ENCODE data around the gene DOK7.

The DOK7 gene

GRCh38 chr4:3436048-3436797, 26.9 kb upstream of the DOK7 start:
- no peaks in the 10 kb centered on the region for H3K9me3 Mint-ChIP-seq
- H3K27ac Mint-ChIP-seq, result no peak overlapping the region
- H3K4me1 Mint-ChIP-seq (ENCODE audit: low read depth), result no peaks in the 10 kb centered on the region
- no peaks in the 10 kb centered on the region for H3K36me3 Mint-ChIP-seq (ENCODE audit: low read depth)
- H3K4me3 Mint-ChIP-seq, result no peak overlapping the region
- H3K27me3 Mint-ChIP-seq, result no peaks in the 10 kb centered on the region

- no peak overlapping the region for H3K27ac Mint-ChIP-seq
- no peak overlapping the region for H3K4me3 Mint-ChIP-seq
- H3K9me3 Mint-ChIP-seq, result no peaks in the 10 kb centered on the region
- H3K4me1 Mint-ChIP-seq (ENCODE audit: low read depth), result no peaks in the 10 kb centered on the region
- H3K36me3 Mint-ChIP-seq (ENCODE audit: low read depth), result no peaks in the 10 kb centered on the region
- no peaks in the 10 kb centered on the region for H3K27me3 Mint-ChIP-seq
These were observed 26.1 kb upstream of the DOK7 start for GRCh38 chr4:3436798-3437581.

DNA sequence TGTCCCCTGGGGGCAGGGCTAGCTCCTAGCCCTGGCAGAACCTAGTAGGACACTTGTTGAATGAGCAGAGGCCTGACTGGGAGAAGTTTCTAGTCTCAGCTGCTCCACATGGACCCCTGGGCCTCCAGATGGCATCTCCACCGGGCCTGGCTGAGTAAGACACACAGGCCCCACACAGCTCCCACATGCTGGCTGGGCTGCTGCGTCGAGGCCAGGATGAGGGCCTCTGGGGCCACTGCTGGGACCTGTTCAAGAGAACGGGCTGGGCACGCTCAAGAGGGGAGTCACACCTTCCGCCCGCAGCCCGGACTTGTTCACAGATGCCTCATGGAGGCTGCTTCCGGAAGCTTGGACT, 25.5 kb upstream of the DOK7 start:
- Mint-ChIP-seq H3K36me3 (ENCODE audit: low read depth) (no peaks in the 10 kb centered on the region), H3K4me3 (no peak overlapping the region), H3K27ac (no peak overlapping the region), H3K9me3 (no peaks in the 10 kb centered on the region), H3K27me3 (no peaks in the 10 kb centered on the region), H3K4me1 (ENCODE audit: low read depth) (no peaks in the 10 kb centered on the region)

GRCh38 chr4:3437998-3438846, 24.9 kb upstream of the DOK7 start:
- H3K4me3 Mint-ChIP-seq, result no peak overlapping the region
- no peaks in the 10 kb centered on the region for H3K4me1 Mint-ChIP-seq (ENCODE audit: low read depth)

DNA sequence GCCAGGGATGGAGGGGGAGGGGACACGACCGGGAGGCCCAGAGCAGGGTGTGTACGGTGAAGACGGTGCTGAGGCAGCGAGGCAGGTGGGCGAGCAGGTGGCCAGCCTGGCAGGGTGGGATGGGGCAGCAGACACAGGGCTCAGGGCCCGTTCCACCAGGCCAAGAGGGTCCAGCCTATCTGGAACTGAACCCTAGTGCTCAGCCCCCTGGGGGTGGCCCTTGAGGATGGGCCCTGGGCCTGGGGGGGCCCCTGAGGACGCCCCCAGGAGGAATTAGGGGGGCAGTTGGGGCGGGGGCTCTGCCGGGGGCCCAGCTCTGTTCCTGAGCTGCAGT, 24.3 kb upstream of the DOK7 start:
- Mint-ChIP-seq H3K9me3 (no peaks in the 10 kb centered on the region), H3K4me1 (ENCODE audit: low read depth) (no peaks in the 10 kb centered on the region), H3K27me3 (no peaks in the 10 kb centered on the region), H3K36me3 (ENCODE audit: low read depth) (no peaks in the 10 kb centered on the region), H3K4me3 (no peak overlapping the region), H3K27ac (no peak overlapping the region)

More at GRCh38 chr4:3437998-3438846, 24.9 kb upstream of the DOK7 start:
- Mint-ChIP-seq H3K9me3 (no peaks in the 10 kb centered on the region), H3K36me3 (ENCODE audit: low read depth) (no peaks in the 10 kb centered on the region), H3K27ac (no peak overlapping the region), H3K27me3 (no peaks in the 10 kb centered on the region)

- no peak overlapping the region for H3K27ac Mint-ChIP-seq
These were observed 23.7 kb upstream of the DOK7 start for GRCh38 chr4:3439391-3439790.

DNA sequence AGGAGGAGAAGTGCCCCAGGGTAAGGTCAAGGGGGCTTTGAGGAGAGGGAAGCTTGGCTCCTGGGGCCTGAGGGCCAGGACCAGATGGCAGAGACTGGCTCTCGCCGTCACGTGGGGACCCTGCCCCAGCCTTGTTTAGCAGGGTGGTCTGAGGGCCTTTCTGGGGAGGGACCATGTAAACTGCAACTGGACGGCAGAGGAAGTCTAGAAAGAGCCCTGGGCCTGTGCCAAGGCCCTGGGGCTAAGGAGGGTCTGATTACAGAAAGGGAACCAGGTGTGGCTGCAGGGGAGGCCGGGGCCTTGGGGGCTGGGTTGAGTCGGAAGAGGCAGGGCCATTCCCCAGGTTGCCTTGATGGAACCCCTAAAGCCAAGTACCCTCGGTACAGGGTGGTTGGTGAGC, 23.1 kb upstream of the DOK7 start:
- H3K27ac Mint-ChIP-seq, result no peak overlapping the region
- no peaks in the 10 kb centered on the region for H3K27me3 Mint-ChIP-seq
- H3K4me3 Mint-ChIP-seq, result no peak overlapping the region

More at GRCh38 chr4:3439391-3439790, 23.7 kb upstream of the DOK7 start:
- no peaks in the 10 kb centered on the region for H3K27me3 Mint-ChIP-seq
- H3K4me1 Mint-ChIP-seq (ENCODE audit: low read depth), result no peaks in the 10 kb centered on the region
- no peaks in the 10 kb centered on the region for H3K9me3 Mint-ChIP-seq
- no peak overlapping the region for H3K4me3 Mint-ChIP-seq
- no peaks in the 10 kb centered on the region for H3K36me3 Mint-ChIP-seq (ENCODE audit: low read depth)

DNA sequence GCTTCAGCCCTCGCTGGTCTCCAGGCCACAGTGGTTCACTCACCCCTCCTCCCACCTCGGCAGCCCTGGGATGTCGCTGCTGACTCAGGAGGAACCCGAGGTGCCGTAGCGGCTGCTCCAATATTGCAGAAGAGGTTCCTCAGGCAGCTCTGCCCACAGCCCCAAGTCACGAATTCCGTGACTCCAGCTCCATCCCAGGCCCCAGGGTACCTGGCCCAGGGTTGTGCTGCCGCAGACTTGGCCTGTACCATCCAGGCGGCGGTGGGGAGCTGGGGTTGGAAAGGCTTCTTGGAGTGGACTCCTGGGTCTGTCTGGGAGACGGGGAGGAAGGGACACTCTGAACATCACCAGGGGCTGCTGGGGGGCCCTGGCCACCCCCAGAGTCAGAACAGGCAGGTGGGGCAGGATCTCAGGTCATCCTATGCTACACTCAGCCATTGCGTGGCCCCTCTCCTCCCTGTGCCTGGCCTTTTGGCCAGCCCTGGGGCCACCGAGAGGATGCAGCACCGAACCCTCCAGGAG, 22.1 kb upstream of the DOK7 start:
- Mint-ChIP-seq H3K4me3 (no peak overlapping the region), H3K27ac (no peak overlapping the region), H3K27me3 (no peaks in the 10 kb centered on the region), H3K4me1 (ENCODE audit: low read depth) (no peaks in the 10 kb centered on the region), H3K9me3 (no peaks in the 10 kb centered on the region), H3K36me3 (ENCODE audit: low read depth) (no peaks in the 10 kb centered on the region)

More for the DNA sequence above, 23.1 kb upstream of the DOK7 start:
- Mint-ChIP-seq H3K36me3 (ENCODE audit: low read depth) (no peaks in the 10 kb centered on the region), H3K9me3 (no peaks in the 10 kb centered on the region), H3K4me1 (ENCODE audit: low read depth) (no peaks in the 10 kb centered on the region)

DNA sequence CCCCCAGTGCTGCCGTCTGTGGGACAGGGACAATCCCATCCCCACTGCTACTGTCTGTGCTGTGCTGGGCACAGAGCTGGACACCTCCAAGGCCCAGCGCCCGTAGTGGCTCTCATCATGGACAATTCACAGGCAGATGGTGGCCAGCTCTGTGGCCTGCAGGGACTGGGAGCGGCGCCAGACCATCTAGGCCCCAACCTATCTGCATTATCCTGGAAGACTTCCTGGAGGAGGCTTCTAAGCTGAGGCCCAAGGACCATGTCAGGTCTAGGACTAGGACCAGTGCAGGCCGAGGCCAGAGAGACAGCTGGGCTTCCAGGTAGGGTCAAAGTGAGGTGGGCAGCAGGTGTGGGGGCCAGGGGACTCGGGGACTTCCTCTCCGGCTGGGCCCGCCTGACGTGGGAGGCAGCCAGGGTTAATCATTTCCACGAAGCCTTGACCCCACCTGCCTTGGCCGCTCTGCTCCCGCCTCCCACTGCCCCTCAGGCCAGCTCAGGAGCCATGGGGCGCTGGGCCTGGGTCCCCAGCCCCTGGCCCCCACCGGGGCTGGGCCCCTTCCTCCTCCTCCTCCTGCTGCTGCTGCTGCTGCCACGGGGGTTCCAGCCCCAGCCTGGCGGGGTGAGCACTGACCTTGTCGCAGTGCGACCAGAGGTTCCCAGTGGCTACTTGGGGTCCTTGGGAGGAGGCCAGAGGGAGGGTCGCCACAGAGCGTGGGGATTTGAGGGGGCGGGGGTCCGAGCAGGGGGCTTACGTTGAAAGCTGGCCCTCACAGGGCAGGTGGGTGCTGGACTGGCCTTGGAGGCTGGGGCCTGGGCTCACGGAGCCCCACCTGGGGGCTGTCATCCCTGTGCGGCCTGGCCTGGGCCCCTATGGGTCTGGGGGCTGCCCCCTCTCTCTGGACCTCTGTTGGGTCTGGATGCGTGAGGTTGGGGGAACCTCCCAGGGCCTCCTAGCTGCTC, 21.3 kb upstream of the DOK7 start, which contains the start of gene HGFAC:
TSS of gene HGFAC (plus strand) at position 468 of the 959 bp plus-strand sequence. CDS start at position 502, 34 bp downstream.
- Mint-ChIP-seq H3K4me3 (no peak within 1 kb of the TSS), H3K9me3 (no peaks in the 10 kb centered on the region), H3K4me1 (ENCODE audit: low read depth) (no peaks in the 10 kb centered on the region), H3K27me3 (no peaks in the 10 kb centered on the region), H3K36me3 (ENCODE audit: low read depth) (no peaks in the 10 kb centered on the region), H3K27ac (no peak within 1 kb of the TSS)

DNA sequence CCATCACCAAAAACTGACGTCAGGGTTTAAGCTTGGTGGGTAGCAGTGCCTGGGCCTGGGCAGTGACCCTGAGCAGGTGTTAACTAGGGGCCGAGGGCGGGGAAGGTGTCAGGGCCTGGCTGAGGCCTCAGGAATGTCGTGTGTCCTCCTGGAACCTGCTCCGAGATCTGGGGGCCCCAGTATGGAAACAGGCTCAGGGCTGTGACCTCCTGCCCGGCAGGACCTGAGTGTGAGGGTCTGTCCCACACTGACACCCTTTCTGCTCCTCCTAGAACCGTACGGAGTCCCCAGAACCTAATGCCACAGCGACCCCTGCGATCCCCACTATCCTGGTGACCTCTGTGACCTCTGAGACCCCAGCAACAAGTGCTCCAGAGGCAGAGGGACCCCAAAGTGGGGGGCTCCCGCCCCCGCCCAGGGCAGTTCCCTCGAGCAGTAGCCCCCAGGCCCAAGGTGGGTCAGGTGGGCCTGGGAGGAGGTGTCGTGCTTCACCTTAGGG, 20.6 kb upstream of the DOK7 start:
- H3K27ac Mint-ChIP-seq, result no peak overlapping the region

DNA sequence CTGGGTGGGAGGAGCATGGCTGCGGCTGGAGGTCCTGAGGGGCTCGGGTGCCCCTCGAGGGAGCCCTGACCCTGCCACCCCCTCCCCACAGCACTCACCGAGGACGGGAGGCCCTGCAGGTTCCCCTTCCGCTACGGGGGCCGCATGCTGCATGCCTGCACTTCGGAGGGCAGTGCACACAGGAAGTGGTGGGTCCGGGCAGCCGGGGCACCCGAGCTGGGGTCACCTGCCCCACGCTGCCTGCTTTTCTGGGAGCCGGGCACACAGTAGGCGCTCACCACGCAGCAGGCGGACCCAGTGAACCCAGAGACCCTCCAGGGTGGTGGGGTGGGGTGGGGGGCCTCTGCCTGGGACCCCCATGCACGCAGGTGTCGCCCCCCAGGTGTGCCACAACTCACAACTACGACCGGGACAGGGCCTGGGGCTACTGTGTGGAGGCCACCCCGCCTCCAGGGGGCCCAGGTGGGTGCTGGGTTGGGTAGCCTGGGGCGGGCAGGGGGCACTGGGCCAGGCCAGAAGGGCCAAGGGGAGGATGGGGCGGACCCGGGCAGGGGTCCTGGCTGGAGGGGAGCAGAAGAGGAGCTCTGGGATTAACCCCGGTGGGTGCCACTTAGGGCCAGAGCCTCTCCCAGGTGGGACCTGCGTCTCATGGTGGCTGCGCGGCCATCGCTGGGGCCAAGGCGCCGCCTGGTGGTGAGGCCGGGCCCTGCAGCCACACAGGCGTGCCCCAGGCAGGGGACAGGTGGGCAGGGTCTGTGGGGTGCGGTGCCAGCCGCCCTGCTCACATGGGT, 20.0 kb upstream of the DOK7 start:
- Mint-ChIP-seq H3K9me3 (no peaks in the 10 kb centered on the region), H3K4me1 (ENCODE audit: low read depth) (no peaks in the 10 kb centered on the region), H3K4me3 (no peak overlapping the region), H3K36me3 (ENCODE audit: low read depth) (no peaks in the 10 kb centered on the region), H3K27ac (no peak overlapping the region), H3K27me3 (no peaks in the 10 kb centered on the region)

More for the DNA sequence above, 20.6 kb upstream of the DOK7 start:
- no peak overlapping the region for H3K4me3 Mint-ChIP-seq
- H3K9me3 Mint-ChIP-seq, result no peaks in the 10 kb centered on the region
- H3K4me1 Mint-ChIP-seq (ENCODE audit: low read depth), result no peaks in the 10 kb centered on the region
- no peaks in the 10 kb centered on the region for H3K36me3 Mint-ChIP-seq (ENCODE audit: low read depth)
- H3K27me3 Mint-ChIP-seq, result no peaks in the 10 kb centered on the region

- Mint-ChIP-seq H3K27ac (no peak overlapping the region), H3K27me3 (no peaks in the 10 kb centered on the region), H3K4me1 (ENCODE audit: low read depth) (no peaks in the 10 kb centered on the region), H3K9me3 (no peaks in the 10 kb centered on the region), H3K36me3 (ENCODE audit: low read depth) (no peaks in the 10 kb centered on the region), H3K4me3 (no peak overlapping the region)
These were observed 19.3 kb upstream of the DOK7 start for GRCh38 chr4:3443750-3444309.
